GM12878 (cell line): ENCODE measurements around the gene FRMD8. TPM values are rescaled to one million over a fixed set of nuclear protein-coding genes. Genes with fewer than 3 reads are reported as not detected.
A peak's percentile ranks its signal among the peaks of the same experiment; 100 is the strongest.

Experiments used
- BRCA1 ChIP-seq: IDR thresholded peaks from 2 replicates; pipeline ENCODE4 v1.6.1; 2011; ENCODE audit warnings: low read depth, low read length, improper control_type of control experiment
- CEBPB ChIP-seq, 2 experiments: fragments of 150-350 bp in 1 of 2; IDR thresholded peaks; 2 replicates each; pipeline ENCODE4 v1.6.1; 2012 to 2014; ENCODE audit warnings: low read depth in 2 of 2, low read length in 2 of 2, borderline replicate concordance in 1 of 2, inconsistent platforms in 1 of 2
- CREM ChIP-seq: IDR thresholded peaks from 2 replicates; pipeline ENCODE4 v1.6.1; 2014; ENCODE audit warnings: antibody characterized with exemption, low read depth
- EGR1 ChIP-seq, 2 experiments: IDR thresholded peaks; 1 replicate in 1 of 2; 2 replicates in 1 of 2; pipeline ENCODE4 v1.6.1; 2011 to 2012; ENCODE audit warnings: low read depth in 2 of 2, low read length in 2 of 2, borderline replicate concordance in 1 of 2, mild to moderate bottlenecking in 1 of 2, moderate library complexity in 1 of 2
- JUNB ChIP-seq: IDR thresholded peaks from 2 replicates; pipeline ENCODE4 v1.6.1; 2016; ENCODE audit warnings: antibody characterized with exemption, mild to moderate bottlenecking
- MEF2B ChIP-seq: fragments of 450-650 bp; IDR thresholded peaks from 2 replicates; pipeline ENCODE4 v1.6.1; 2018; ENCODE audit warnings: mild to moderate bottlenecking, moderate library complexity; ENCODE audit not compliant: partially characterized antibody, poor library complexity, severe bottlenecking
- MXI1 ChIP-seq: fragments of 150-350 bp; IDR thresholded peaks from 2 replicates; pipeline ENCODE4 v1.6.1; 2011; ENCODE audit warnings: low read depth, mild to moderate bottlenecking, inconsistent platforms, low read length, improper control_type of control experiment
- NR2F1 ChIP-seq: fragments of 450-650 bp; conservative IDR thresholded peaks from 2 replicates; pipeline ENCODE4 v1.6.1; 2017; ENCODE audit warnings: mild to moderate bottlenecking
- PAX8 ChIP-seq: fragments of 450-650 bp; IDR thresholded peaks from 2 replicates; pipeline ENCODE4 v1.6.1; 2017; ENCODE audit warnings: mild to moderate bottlenecking, moderate library complexity
- POLR2A ChIP-seq: IDR thresholded peaks from 2 replicates; pipeline ENCODE4 v1.6.1; 2011; ENCODE audit warnings: low read depth, mild to moderate bottlenecking, low read length
- POLR2AphosphoS5 ChIP-seq: IDR thresholded peaks from 2 replicates; pipeline ENCODE4 v1.6.1; 2011; ENCODE audit warnings: mild to moderate bottlenecking, low read length, inconsistent platforms
- RAD21 ChIP-seq: IDR thresholded peaks from 2 replicates; pipeline ENCODE4 v1.6.1; 2011; ENCODE audit warnings: mild to moderate bottlenecking, low read depth, low read length, moderate library complexity; ENCODE audit not compliant: insufficient read depth
- RAD51 ChIP-seq: fragments of 450-650 bp; IDR thresholded peaks from 2 replicates; pipeline ENCODE4 v1.6.1; 2016; ENCODE audit warnings: moderate library complexity, mild to moderate bottlenecking, inconsistent platforms
- RELA ChIP-seq: fragments of 450-650 bp; IDR thresholded peaks from 2 replicates; pipeline ENCODE4 v1.8.0; 2014; ENCODE audit warnings: borderline replicate concordance; ENCODE audit not compliant: partially characterized antibody
- ZBED1 ChIP-seq: IDR thresholded peaks from 2 replicates; pipeline ENCODE4 v1.6.1; 2016; ENCODE audit warnings: borderline replicate concordance
- ZNF622 ChIP-seq: fragments of 450-650 bp; IDR thresholded peaks from 2 replicates; pipeline ENCODE4 v1.6.1; 2017; ENCODE audit warnings: mild to moderate bottlenecking, inconsistent platforms
- polyA plus RNA-seq, 11 experiments: library from polyadenylated mRNA; depleted of rRNA in 4 of 11; unstranded in 6 of 11; stranded (reverse) in 5 of 11; fragments of >200 nt; fragmentation: Nextera tagmentation in 4 of 11; fragmentation: Illumina TruSeq in 1 of 11; extraction: Ambion mirVana in 4 of 11; extraction: Trizol in 1 of 11; gene quantifications; 1 replicate in 1 of 11; 2 replicates in 10 of 11; pipeline versions ENCODE4 v1.2.1 to v1.2.3, GENCODE V29; 2011 to 2016; ENCODE audit warnings: inconsistent platforms in 2 of 11, missing spikeins in 2 of 11, low read depth in 1 of 11
- total RNA-seq, 4 experiments: library from RNA; depleted of rRNA in 3 of 4; stranded (reverse); fragments of >200 nt in 3 of 4; fragmentation: Illumina TruSeq in 1 of 4; extraction: Trizol in 1 of 4; gene quantifications; 2 replicates each; pipeline versions ENCODE4 v1.2.1 to v1.2.3, GENCODE V29; 2013 to 2021
- TF ChIP-seq, protein P1 (sequence below): fragments of 450-650 bp; IDR thresholded peaks from 2 replicates; pipeline ENCODE4 v1.6.1; 2017; ENCODE audit warnings: mild to moderate bottlenecking, moderate library complexity
- TF ChIP-seq, protein P2 (sequence below): fragments of 450-650 bp; formaldehyde crosslinking; IDR thresholded peaks from 2 replicates; pipeline ENCODE4 v1.5.0; 2022; ENCODE audit warnings: mild to moderate bottlenecking, missing genetic modification characterization
- TF ChIP-seq, protein P3 (sequence below): fragments of 450-650 bp; IDR thresholded peaks from 2 replicates; pipeline ENCODE4 v1.6.1; 2016; ENCODE audit warnings: mild to moderate bottlenecking

The FRMD8 gene
- total and polyA plus RNA-seq, 10 of the 15 experiments (the other 5 are each of a cell fraction or from before 2014, with no cell fraction given): 8.3 to 69.4 (median 28.0) TPM

DNA sequence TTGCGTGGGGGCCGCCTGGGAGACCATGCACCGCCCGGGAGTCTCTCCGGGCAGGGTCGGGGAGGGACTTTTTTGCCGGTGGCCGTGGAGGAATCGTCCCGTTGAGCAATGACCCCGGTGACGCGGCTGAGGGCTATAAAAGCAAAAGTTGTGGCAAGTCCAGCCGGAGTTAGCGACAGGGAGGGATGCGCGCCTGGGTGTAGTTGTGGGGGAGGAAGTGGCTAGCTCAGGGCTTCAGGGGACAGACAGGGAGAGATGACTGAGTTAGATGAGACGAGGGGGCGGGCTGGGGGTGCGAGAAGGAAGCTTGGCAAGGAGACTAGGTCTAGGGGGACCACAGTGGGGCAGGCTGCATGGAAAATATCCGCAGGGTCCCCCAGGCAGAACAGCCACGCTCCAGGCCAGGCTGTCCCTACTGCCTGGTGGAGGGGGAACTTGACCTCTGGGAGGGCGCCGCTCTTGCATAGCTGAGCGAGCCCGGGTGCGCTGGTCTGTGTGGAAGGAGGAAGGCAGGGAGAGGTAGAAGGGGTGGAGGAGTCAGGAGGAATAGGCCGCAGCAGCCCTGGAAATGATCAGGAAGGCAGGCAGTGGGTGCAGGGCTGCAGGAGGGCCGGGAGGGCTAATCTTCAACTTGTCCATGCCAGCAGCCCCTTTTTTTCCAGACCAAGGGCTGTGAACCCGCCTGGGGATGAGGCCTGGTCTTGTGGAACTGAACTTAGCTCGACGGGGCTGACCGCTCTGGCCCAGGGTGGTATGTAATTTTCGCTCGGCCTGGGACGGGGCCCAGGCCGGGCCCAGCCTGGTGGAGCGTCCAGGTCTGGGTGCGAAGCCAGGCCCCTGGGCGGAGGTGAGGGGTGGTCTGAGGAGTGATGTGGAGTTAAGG lies 36.4 kb downstream of the FRMD8 start, which contains the start of gene NEAT1 (continued):
- TF ChIP-seq, protein P1, sequence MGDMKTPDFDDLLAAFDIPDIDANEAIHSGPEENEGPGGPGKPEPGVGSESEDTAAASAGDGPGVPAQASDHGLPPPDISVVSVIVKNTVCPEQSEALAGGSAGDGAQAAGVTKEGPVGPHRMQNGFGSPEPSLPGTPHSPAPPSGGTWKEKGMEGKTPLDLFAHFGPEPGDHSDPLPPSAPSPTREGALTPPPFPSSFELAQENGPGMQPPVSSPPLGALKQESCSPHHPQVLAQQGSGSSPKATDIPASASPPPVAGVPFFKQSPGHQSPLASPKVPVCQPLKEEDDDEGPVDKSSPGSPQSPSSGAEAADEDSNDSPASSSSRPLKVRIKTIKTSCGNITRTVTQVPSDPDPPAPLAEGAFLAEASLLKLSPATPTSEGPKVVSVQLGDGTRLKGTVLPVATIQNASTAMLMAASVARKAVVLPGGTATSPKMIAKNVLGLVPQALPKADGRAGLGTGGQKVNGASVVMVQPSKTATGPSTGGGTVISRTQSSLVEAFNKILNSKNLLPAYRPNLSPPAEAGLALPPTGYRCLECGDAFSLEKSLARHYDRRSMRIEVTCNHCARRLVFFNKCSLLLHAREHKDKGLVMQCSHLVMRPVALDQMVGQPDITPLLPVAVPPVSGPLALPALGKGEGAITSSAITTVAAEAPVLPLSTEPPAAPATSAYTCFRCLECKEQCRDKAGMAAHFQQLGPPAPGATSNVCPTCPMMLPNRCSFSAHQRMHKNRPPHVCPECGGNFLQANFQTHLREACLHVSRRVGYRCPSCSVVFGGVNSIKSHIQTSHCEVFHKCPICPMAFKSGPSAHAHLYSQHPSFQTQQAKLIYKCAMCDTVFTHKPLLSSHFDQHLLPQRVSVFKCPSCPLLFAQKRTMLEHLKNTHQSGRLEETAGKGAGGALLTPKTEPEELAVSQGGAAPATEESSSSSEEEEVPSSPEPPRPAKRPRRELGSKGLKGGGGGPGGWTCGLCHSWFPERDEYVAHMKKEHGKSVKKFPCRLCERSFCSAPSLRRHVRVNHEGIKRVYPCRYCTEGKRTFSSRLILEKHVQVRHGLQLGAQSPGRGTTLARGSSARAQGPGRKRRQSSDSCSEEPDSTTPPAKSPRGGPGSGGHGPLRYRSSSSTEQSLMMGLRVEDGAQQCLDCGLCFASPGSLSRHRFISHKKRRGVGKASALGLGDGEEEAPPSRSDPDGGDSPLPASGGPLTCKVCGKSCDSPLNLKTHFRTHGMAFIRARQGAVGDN: peak; percentile 98
- TF ChIP-seq, protein P2, sequence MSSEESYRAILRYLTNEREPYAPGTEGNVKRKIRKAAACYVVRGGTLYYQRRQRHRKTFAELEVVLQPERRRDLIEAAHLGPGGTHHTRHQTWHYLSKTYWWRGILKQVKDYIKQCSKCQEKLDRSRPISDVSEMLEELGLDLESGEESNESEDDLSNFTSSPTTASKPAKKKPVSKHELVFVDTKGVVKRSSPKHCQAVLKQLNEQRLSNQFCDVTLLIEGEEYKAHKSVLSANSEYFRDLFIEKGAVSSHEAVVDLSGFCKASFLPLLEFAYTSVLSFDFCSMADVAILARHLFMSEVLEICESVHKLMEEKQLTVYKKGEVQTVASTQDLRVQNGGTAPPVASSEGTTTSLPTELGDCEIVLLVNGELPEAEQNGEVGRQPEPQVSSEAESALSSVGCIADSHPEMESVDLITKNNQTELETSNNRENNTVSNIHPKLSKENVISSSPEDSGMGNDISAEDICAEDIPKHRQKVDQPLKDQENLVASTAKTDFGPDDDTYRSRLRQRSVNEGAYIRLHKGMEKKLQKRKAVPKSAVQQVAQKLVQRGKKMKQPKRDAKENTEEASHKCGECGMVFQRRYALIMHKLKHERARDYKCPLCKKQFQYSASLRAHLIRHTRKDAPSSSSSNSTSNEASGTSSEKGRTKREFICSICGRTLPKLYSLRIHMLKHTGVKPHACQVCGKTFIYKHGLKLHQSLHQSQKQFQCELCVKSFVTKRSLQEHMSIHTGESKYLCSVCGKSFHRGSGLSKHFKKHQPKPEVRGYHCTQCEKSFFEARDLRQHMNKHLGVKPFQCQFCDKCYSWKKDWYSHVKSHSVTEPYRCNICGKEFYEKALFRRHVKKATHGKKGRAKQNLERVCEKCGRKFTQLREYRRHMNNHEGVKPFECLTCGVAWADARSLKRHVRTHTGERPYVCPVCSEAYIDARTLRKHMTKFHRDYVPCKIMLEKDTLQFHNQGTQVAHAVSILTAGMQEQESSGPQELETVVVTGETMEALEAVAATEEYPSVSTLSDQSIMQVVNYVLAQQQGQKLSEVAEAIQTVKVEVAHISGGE (CRISPR knock-in tag): peak; percentile 86
- TF ChIP-seq RELA (peak; percentile 81), ZNF622 (peak; percentile 27; the same call in 1 of the 2 replicates), EGR1 (IDR thresholded peaks at IDR 0.05; ENCODE audit: borderline replicate concordance in 1 of 2, low read depth in 2 of 2, low read length in 2 of 2) (peak in 1 of 2 experiments; percentile 85; a peak in 2 of 3 replicates), RAD21 (no peak), POLR2AphosphoS5 (peak; percentile 99), NR2F1 (peak; percentile 98), CEBPB (IDR thresholded peaks at IDR 0.05; ENCODE audit: borderline replicate concordance in 1 of 2, low read depth in 2 of 2, low read length in 2 of 2) (peak in 1 of 2 experiments; percentile 39; a peak in 1 of 4 replicates), BRCA1 (peak; percentile 16; the same call in 1 of the 2 replicates), RAD51 (no peak), ZBED1 (peak; percentile 99), POLR2A (peak; percentile 97), MEF2B (peak; percentile 70), JUNB (no peak), MXI1 (0 out of 2 replicates have a peak, but pooled peaks have one; percentile 41), PAX8 (no peak), CREM (peak; percentile 85; the same call in 1 of the 2 replicates)
- TF ChIP-seq, protein P3, sequence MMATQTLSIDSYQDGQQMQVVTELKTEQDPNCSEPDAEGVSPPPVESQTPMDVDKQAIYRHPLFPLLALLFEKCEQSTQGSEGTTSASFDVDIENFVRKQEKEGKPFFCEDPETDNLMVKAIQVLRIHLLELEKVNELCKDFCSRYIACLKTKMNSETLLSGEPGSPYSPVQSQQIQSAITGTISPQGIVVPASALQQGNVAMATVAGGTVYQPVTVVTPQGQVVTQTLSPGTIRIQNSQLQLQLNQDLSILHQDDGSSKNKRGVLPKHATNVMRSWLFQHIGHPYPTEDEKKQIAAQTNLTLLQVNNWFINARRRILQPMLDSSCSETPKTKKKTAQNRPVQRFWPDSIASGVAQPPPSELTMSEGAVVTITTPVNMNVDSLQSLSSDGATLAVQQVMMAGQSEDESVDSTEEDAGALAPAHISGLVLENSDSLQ: 0 out of 2 replicates have a peak, but pooled peaks have one; percentile 49
